Measurements from ENCODE around the gene ACTR3. TPM values are rescaled to one million over a fixed set of nuclear protein-coding genes. Genes with fewer than 3 reads are reported as not detected.

The ACTR3 gene
- total RNA-seq, 1 experiment from 2014 or later, result 180 TPM

- no peaks in the 10 kb centered on the region for H3K9me3 ChIP-seq (ENCODE audit: control insufficient read depth, low read depth, low read length)
- Mint-ChIP-seq H3K9me3 (no peaks in the 10 kb centered on the region; a peak in 1 of 5 replicates), H3K27ac (no peak overlapping the region), H3K36me3 (ENCODE audit: insufficient read depth in 1 of 3, low read depth in 3 of 3) (no peaks in the 10 kb centered on the region), H3K4me3 (no peak overlapping the region), H3K27me3 (ENCODE audit: low read depth) (peaks cover 15% of the 10 kb centered on the region), H3K4me1 (peaks cover 10 to 13% of the 10 kb centered on the region in 2 experiments)
- H4K5ac ChIP-seq (ENCODE audit: insufficient read length, low read depth, low read length), result no peak overlapping the region
- no peak overlapping the region for H2BK20ac ChIP-seq (ENCODE audit: low read depth, low read length, poor library complexity, severe bottlenecking)
- no peak for DNase-seq
- H2BK5ac ChIP-seq (ENCODE audit: insufficient read length, low read length), result no peak overlapping the region
- TF ChIP-seq, protein P1, sequence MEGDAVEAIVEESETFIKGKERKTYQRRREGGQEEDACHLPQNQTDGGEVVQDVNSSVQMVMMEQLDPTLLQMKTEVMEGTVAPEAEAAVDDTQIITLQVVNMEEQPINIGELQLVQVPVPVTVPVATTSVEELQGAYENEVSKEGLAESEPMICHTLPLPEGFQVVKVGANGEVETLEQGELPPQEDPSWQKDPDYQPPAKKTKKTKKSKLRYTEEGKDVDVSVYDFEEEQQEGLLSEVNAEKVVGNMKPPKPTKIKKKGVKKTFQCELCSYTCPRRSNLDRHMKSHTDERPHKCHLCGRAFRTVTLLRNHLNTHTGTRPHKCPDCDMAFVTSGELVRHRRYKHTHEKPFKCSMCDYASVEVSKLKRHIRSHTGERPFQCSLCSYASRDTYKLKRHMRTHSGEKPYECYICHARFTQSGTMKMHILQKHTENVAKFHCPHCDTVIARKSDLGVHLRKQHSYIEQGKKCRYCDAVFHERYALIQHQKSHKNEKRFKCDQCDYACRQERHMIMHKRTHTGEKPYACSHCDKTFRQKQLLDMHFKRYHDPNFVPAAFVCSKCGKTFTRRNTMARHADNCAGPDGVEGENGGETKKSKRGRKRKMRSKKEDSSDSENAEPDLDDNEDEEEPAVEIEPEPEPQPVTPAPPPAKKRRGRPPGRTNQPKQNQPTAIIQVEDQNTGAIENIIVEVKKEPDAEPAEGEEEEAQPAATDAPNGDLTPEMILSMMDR (conservative IDR thresholded peaks at IDR 0.05), result no peak
- H3K18ac ChIP-seq (ENCODE audit: insufficient read length, low read depth, low read length), result no peak overlapping the region
- H3K4me1 ChIP-seq (ENCODE audit: insufficient read depth, low read length), result no peaks in the 10 kb centered on the region
- no peak overlapping the region for H3K56ac ChIP-seq (ENCODE audit: insufficient read length, low read depth, low read length)
- H4K91ac ChIP-seq (ENCODE audit: insufficient read length, low read depth, low read length), result no peak overlapping the region
- no peak overlapping the region for H2AFZ ChIP-seq (ENCODE audit: low read length)
- no peaks in the 10 kb centered on the region for H3K79me2 ChIP-seq (ENCODE audit: insufficient read depth, low read length)
- H3K23ac ChIP-seq (ENCODE audit: insufficient read length, low read depth, low read length), result no peak overlapping the region
- H2BK15ac ChIP-seq (ENCODE audit: low read depth, low read length), result no peak overlapping the region
- no CpG with 5 or more reads among the region's 4 CpGs for WGBS (ENCODE audit: extremely low coverage, insufficient read length, low lambda C conversion rate)
- no peak overlapping the region for H3K9ac ChIP-seq (ENCODE audit: extremely low read depth, insufficient read length, low read length)
- no peaks in the 10 kb centered on the region for H3K79me1 ChIP-seq (ENCODE audit: insufficient read depth, low read depth, low read length, poor library complexity, severe bottlenecking)
- no peak overlapping the region for H3K4ac ChIP-seq (ENCODE audit: low read depth, low read length)
- no peak overlapping the region for H2BK120ac ChIP-seq (ENCODE audit: low read depth, low read length, poor library complexity, severe bottlenecking)
- H2BK12ac ChIP-seq (ENCODE audit: insufficient read length, low read depth, low read length), result no peak overlapping the region
- H3K4me2 ChIP-seq (ENCODE audit: insufficient read depth, insufficient read length, low read length), result no peak overlapping the region
- no peak overlapping the region for H4K8ac ChIP-seq (replicated peaks; ENCODE audit: insufficient read length, low read depth, low read length)
- no peaks in the 10 kb centered on the region for H3K23me2 ChIP-seq (ENCODE audit: insufficient read length, low read depth, low read length, poor library complexity, severe bottlenecking)
- H3K14ac ChIP-seq (ENCODE audit: insufficient read depth, low read length), result no peak overlapping the region
- H3K27ac ChIP-seq (ENCODE audit: insufficient read length, low read depth, low read length), result no peak overlapping the region
- no peaks in the 10 kb centered on the region for H4K20me1 ChIP-seq (ENCODE audit: control insufficient read depth, insufficient read depth, insufficient read length)
- no peak overlapping the region for H3T11ph ChIP-seq (ENCODE audit: low read length)
- no peak overlapping the region for H2AK5ac ChIP-seq (ENCODE audit: insufficient read length, low read length)
- no peaks in the 10 kb centered on the region; the same call in 1 of the 2 replicates for H3K27me3 ChIP-seq (ENCODE audit: insufficient read depth, low read length)
Measured at GRCh38 chr2:113872201-113872600, 17.7 kb upstream of the ACTR3 start.
